Left kidney (tissue), 8 donors: ENCODE measurements around the gene OLIG1. TPM values are rescaled to one million over a fixed set of nuclear protein-coding genes. Genes with fewer than 3 reads are reported as not detected.

Experiments used
- DNase-seq: peaks from one replicate; pipeline ENCODE4 v3.0.0-alpha.2; 2013
- long read RNA-seq, 8 donors: transcript quantifications; one replicate each; lab custom pipeline, GENCODE V29; 2026
- polyA plus RNA-seq: library from polyadenylated mRNA; unstranded; fragments of 120-200 nt; gene quantifications from one replicate; pipeline ENCODE4 v1.2.1, GENCODE V29; 2013; ENCODE audit not compliant: insufficient read length

The OLIG1 gene
- 0.15 TPM for polyA plus RNA-seq
- long read RNA-seq, donor 1: 0 reads
- long read RNA-seq, donor 2: 0 reads
- long read RNA-seq, donor 3: 0 reads
- long read RNA-seq, donor 4: 0 reads
- long read RNA-seq, donor 5: 0 reads
- long read RNA-seq, donor 6: 0 reads
- long read RNA-seq, donor 7: 0 reads
- long read RNA-seq, donor 8: 0 reads

DNA sequence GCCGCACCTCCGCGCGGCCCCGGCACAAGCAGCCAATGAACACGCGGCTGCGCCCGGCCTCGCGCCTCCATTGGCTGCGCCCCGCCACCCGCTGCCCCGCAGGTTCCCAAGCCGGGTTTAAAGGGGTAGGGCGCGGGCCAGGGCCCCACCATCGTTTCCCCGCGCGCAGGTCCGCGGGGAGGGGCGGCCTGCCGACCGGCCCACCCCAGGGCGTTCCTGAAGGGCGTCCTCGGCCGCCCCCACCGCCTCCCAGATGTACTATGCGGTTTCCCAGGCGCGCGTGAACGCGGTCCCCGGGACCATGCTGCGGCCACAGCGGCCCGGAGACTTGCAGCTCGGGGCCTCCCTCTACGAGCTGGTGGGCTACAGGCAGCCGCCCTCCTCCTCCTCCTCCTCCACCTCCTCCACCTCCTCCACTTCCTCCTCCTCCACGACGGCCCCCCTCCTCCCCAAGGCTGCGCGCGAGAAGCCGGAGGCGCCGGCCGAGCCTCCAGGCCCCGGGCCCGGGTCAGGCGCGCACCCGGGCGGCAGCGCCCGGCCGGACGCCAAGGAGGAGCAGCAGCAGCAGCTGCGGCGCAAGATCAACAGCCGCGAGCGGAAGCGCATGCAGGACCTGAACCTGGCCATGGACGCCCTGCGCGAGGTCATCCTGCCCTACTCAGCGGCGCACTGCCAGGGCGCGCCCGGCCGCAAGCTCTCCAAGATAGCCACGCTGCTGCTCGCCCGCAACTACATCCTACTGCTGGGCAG, at the start of gene OLIG1:
TSS of gene OLIG1 (plus strand) at position 148 of the 750 bp plus-strand sequence. CDS start at position 254, 106 bp downstream.
- DNase-seq: no peak

- no peak for DNase-seq
Measured at GRCh38 chr21:33020558-33021100, 49.3 kb upstream of the OLIG1 start.

- no peak for DNase-seq
Measured at GRCh38 chr21:33021150-33021549, 48.8 kb upstream of the OLIG1 start.

- DNase-seq: no peak
Measured at GRCh38 chr21:33021667-33022066, 48.3 kb upstream of the OLIG1 start.

GRCh38 chr21:33022489-33022827, 47.5 kb upstream of the OLIG1 start:
- DNase-seq: no peak

GRCh38 chr21:33022828-33023573, 46.9 kb upstream of the OLIG1 start:
- no peak for DNase-seq

DNA sequence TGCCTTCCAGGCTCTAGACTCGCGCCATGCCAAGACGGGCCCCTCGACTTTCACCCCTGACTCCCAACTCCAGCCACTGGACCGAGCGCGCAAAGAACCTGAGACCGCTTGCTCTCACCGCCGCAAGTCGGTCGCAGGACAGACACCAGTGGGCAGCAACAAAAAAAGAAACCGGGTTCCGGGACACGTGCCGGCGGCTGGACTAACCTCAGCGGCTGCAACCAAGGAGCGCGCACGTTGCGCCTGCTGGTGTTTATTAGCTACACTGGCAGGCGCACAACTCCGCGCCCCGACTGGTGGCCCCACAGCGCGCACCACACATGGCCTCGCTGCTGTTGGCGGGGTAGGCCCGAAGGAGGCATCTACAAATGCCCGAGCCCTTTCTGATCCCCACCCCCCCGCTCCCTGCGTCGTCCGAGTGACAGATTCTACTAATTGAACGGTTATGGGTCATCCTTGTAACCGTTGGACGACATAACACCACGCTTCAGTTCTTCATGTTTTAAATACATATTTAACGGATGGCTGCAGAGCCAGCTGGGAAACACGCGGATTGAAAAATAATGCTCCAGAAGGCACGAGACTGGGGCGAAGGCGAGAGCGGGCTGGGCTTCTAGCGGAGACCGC, 46.3 kb upstream of the OLIG1 start:
- no peak for DNase-seq

DNA sequence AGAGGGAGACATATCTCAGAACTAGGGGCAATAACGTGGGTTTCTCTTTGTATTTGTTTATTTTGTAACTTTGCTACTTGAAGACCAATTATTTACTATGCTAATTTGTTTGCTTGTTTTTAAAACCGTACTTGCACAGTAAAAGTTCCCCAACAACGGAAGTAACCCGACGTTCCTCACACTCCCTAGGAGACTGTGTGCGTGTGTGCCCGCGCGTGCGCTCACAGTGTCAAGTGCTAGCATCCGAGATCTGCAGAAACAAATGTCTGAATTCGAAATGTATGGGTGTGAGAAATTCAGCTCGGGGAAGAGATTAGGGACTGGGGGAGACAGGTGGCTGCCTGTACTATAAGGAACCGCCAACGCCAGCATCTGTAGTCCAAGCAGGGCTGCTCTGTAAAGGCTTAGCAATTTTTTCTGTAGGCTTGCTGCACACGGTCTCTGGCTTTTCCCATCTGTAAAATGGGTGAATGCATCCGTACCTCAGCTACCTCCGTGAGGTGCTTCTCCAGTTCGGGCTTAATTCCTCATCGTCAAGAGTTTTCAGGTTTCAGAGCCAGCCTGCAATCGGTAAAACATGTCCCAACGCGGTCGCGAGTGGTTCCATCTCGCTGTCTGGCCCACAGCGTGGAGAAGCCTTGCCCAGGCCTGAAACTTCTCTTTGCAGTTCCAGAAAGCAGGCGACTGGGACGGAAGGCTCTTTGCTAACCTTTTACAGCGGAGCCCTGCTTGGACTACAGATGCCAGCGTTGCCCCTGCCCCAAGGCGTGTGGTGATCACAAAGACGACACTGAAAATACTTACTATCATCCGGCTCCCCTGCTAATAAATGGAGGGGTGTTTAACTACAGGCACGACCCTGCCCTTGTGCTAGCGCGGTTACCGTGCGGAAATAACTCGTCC, 45.5 kb upstream of the OLIG1 start:
- no peak for DNase-seq

- no peak for DNase-seq
Measured at GRCh38 chr21:33025106-33025488, 44.8 kb upstream of the OLIG1 start.

GRCh38 chr21:33025489-33026442, 44.2 kb upstream of the OLIG1 start, which contains the start of gene OLIG2:
Gene OLIG2 (plus strand): TSS chr21:33025935. CDS start chr21:33026863, 928 bp downstream.
- no peak for DNase-seq

DNA sequence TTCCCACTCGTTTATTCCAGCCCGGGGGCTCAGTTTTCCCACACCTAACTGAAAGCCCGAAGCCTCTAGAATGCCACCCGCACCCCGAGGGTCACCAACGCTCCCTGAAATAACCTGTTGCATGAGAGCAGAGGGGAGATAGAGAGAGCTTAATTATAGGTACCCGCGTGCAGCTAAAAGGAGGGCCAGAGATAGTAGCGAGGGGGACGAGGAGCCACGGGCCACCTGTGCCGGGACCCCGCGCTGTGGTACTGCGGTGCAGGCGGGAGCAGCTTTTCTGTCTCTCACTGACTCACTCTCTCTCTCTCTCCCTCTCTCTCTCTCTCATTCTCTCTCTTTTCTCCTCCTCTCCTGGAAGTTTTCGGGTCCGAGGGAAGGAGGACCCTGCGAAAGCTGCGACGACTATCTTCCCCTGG, 43.5 kb upstream of the OLIG1 start:
- no peak for DNase-seq

GRCh38 chr21:33026878-33027400, 43.0 kb upstream of the OLIG1 start:
- DNase-seq: no peak

DNA sequence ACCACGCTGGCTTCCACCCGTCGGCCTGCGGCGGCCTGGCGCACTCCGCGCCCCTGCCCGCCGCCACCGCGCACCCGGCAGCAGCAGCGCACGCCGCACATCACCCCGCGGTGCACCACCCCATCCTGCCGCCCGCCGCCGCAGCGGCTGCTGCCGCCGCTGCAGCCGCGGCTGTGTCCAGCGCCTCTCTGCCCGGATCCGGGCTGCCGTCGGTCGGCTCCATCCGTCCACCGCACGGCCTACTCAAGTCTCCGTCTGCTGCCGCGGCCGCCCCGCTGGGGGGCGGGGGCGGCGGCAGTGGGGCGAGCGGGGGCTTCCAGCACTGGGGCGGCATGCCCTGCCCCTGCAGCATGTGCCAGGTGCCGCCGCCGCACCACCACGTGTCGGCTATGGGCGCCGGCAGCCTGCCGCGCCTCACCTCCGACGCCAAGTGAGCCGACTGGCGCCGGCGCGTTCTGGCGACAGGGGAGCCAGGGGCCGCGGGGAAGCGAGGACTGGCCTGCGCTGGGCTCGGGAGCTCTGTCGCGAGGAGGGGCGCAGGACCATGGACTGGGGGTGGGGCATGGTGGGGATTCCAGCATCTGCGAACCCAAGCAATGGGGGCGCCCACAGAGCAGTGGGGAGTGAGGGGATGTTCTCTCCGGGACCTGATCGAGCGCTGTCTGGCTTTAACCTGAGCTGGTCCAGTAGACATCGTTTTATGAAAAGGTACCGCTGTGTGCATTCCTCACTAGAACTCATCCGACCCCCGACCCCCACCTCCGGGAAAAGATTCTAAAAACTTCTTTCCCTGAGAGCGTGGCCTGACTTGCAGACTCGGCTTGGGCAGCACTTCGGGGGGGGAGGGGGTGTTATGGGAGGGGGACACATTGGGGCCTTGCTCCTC, 42.3 kb upstream of the OLIG1 start:
- DNase-seq: no peak

- no peak for DNase-seq
Measured at GRCh38 chr21:33028287-33028670, 41.7 kb upstream of the OLIG1 start.

- DNase-seq: no peak
Measured at GRCh38 chr21:33028773-33029384, 41.1 kb upstream of the OLIG1 start.

- DNase-seq: no peak
Measured at GRCh38 chr21:33029385-33029921, 40.5 kb upstream of the OLIG1 start.

GRCh38 chr21:33029975-33030461, 39.9 kb upstream of the OLIG1 start:
- no peak for DNase-seq

- DNase-seq: no peak
Measured at GRCh38 chr21:33030633-33031032, 39.3 kb upstream of the OLIG1 start.
